ENCODE measurements around the gene OTUB2.

Gene OTUB2

GRCh38 chr14:93984070-93984469 is 42.1 kb upstream of the OTUB2 start:
- Histone ChIP-seq H3K36me3 (ENCODE audit: control insufficient read depth, insufficient read depth, low read length) (no peaks in the 10 kb centered on the region), H3K4me3 (ENCODE audit: insufficient read depth, low read depth, low read length, poor library complexity, severe bottlenecking) (no peak overlapping the region), H3K27ac (ENCODE audit: insufficient read depth, low read length, poor library complexity, severe bottlenecking) (no peak overlapping the region), H3K9me3 (ENCODE audit: control insufficient read depth, low read length) (no peaks in the 10 kb centered on the region), H3K4me1 (ENCODE audit: control insufficient read depth, insufficient read depth, low read length, poor library complexity, severe bottlenecking) (peaks cover 2% of the 10 kb centered on the region), H3K27me3 (replicated peaks; ENCODE audit: control insufficient read depth, insufficient read depth, low read length, poor library complexity, severe bottlenecking) (no peaks in the 10 kb centered on the region)
- no peak for DNase-seq

GRCh38 chr14:93984987-93985410 is 41.1 kb upstream of the OTUB2 start:
- no peak for DNase-seq
- H3K27me3 ChIP-seq (replicated peaks; ENCODE audit: control insufficient read depth, insufficient read depth, low read length, poor library complexity, severe bottlenecking) = no peaks in the 10 kb centered on the region
- no peak overlapping the region for H3K27ac ChIP-seq (ENCODE audit: insufficient read depth, low read length, poor library complexity, severe bottlenecking)
- no peaks in the 10 kb centered on the region for H3K4me1 ChIP-seq (ENCODE audit: control insufficient read depth, insufficient read depth, low read length, poor library complexity, severe bottlenecking)
- H3K4me3 ChIP-seq (ENCODE audit: insufficient read depth, low read depth, low read length, poor library complexity, severe bottlenecking) = no peak overlapping the region
- no peaks in the 10 kb centered on the region for H3K9me3 ChIP-seq (ENCODE audit: control insufficient read depth, low read length)
- no peaks in the 10 kb centered on the region for H3K36me3 ChIP-seq (ENCODE audit: control insufficient read depth, insufficient read depth, low read length)

- H3K4me3 ChIP-seq (ENCODE audit: insufficient read depth, low read depth, low read length, poor library complexity, severe bottlenecking) = no peak overlapping the region
- no peaks in the 10 kb centered on the region for H3K27me3 ChIP-seq (replicated peaks; ENCODE audit: control insufficient read depth, insufficient read depth, low read length, poor library complexity, severe bottlenecking)
- H3K4me1 ChIP-seq (ENCODE audit: control insufficient read depth, insufficient read depth, low read length, poor library complexity, severe bottlenecking) = no peaks in the 10 kb centered on the region
- H3K36me3 ChIP-seq (ENCODE audit: control insufficient read depth, insufficient read depth, low read length) = no peaks in the 10 kb centered on the region
- no peaks in the 10 kb centered on the region for H3K9me3 ChIP-seq (ENCODE audit: control insufficient read depth, low read length)
- DNase-seq = no peak
- no peak overlapping the region for H3K27ac ChIP-seq (ENCODE audit: insufficient read depth, low read length, poor library complexity, severe bottlenecking)
Observed at GRCh38 chr14:93986955-93987354, 39.2 kb upstream of the OTUB2 start.

GRCh38 chr14:93987376-93987775 is 38.8 kb upstream of the OTUB2 start:
- H3K27ac ChIP-seq (ENCODE audit: insufficient read depth, low read length, poor library complexity, severe bottlenecking) = no peak overlapping the region
- no peaks in the 10 kb centered on the region for H3K36me3 ChIP-seq (ENCODE audit: control insufficient read depth, insufficient read depth, low read length)
- no peak overlapping the region for H3K4me3 ChIP-seq (ENCODE audit: insufficient read depth, low read depth, low read length, poor library complexity, severe bottlenecking)
- DNase-seq = no peak
- no peaks in the 10 kb centered on the region for H3K27me3 ChIP-seq (replicated peaks; ENCODE audit: control insufficient read depth, insufficient read depth, low read length, poor library complexity, severe bottlenecking)
- H3K4me1 ChIP-seq (ENCODE audit: control insufficient read depth, insufficient read depth, low read length, poor library complexity, severe bottlenecking) = no peaks in the 10 kb centered on the region
- no peaks in the 10 kb centered on the region for H3K9me3 ChIP-seq (ENCODE audit: control insufficient read depth, low read length)

GRCh38 chr14:93987815-93988476 is 38.2 kb upstream of the OTUB2 start:
- Histone ChIP-seq H3K4me1 (ENCODE audit: control insufficient read depth, insufficient read depth, low read length, poor library complexity, severe bottlenecking) (no peaks in the 10 kb centered on the region), H3K9me3 (ENCODE audit: control insufficient read depth, low read length) (no peaks in the 10 kb centered on the region)
- DNase-seq = no peak

GRCh38 chr14:93989939-93990338 is 36.2 kb upstream of the OTUB2 start:
- Histone ChIP-seq H3K27me3 (replicated peaks; ENCODE audit: control insufficient read depth, insufficient read depth, low read length, poor library complexity, severe bottlenecking) (no peaks in the 10 kb centered on the region), H3K9me3 (ENCODE audit: control insufficient read depth, low read length) (no peaks in the 10 kb centered on the region), H3K27ac (ENCODE audit: insufficient read depth, low read length, poor library complexity, severe bottlenecking) (no peak overlapping the region), H3K4me3 (ENCODE audit: insufficient read depth, low read depth, low read length, poor library complexity, severe bottlenecking) (no peak overlapping the region), H3K4me1 (ENCODE audit: control insufficient read depth, insufficient read depth, low read length, poor library complexity, severe bottlenecking) (no peaks in the 10 kb centered on the region), H3K36me3 (ENCODE audit: control insufficient read depth, insufficient read depth, low read length) (no peaks in the 10 kb centered on the region)
- no peak for DNase-seq

More at GRCh38 chr14:93987815-93988476, 38.2 kb upstream of the OTUB2 start:
- no peaks in the 10 kb centered on the region for H3K27me3 ChIP-seq (replicated peaks; ENCODE audit: control insufficient read depth, insufficient read depth, low read length, poor library complexity, severe bottlenecking)
- no peak overlapping the region for H3K27ac ChIP-seq (ENCODE audit: insufficient read depth, low read length, poor library complexity, severe bottlenecking)
- H3K36me3 ChIP-seq (ENCODE audit: control insufficient read depth, insufficient read depth, low read length) = no peaks in the 10 kb centered on the region
- no peak overlapping the region for H3K4me3 ChIP-seq (ENCODE audit: insufficient read depth, low read depth, low read length, poor library complexity, severe bottlenecking)

- Histone ChIP-seq H3K4me1 (ENCODE audit: control insufficient read depth, insufficient read depth, low read length, poor library complexity, severe bottlenecking) (no peaks in the 10 kb centered on the region), H3K36me3 (ENCODE audit: control insufficient read depth, insufficient read depth, low read length) (no peaks in the 10 kb centered on the region), H3K4me3 (ENCODE audit: insufficient read depth, low read depth, low read length, poor library complexity, severe bottlenecking) (no peak overlapping the region), H3K9me3 (ENCODE audit: control insufficient read depth, low read length) (no peaks in the 10 kb centered on the region), H3K27ac (ENCODE audit: insufficient read depth, low read length, poor library complexity, severe bottlenecking) (no peak overlapping the region), H3K27me3 (replicated peaks; ENCODE audit: control insufficient read depth, insufficient read depth, low read length, poor library complexity, severe bottlenecking) (no peaks in the 10 kb centered on the region)
- DNase-seq = no peak
Observed at GRCh38 chr14:93991212-93991611, 34.9 kb upstream of the OTUB2 start.

GRCh38 chr14:93991649-93992048 is 34.5 kb upstream of the OTUB2 start:
- Histone ChIP-seq H3K4me1 (ENCODE audit: control insufficient read depth, insufficient read depth, low read length, poor library complexity, severe bottlenecking) (no peaks in the 10 kb centered on the region), H3K9me3 (ENCODE audit: control insufficient read depth, low read length) (no peaks in the 10 kb centered on the region), H3K27ac (ENCODE audit: insufficient read depth, low read length, poor library complexity, severe bottlenecking) (no peak overlapping the region), H3K4me3 (ENCODE audit: insufficient read depth, low read depth, low read length, poor library complexity, severe bottlenecking) (no peak overlapping the region), H3K27me3 (replicated peaks; ENCODE audit: control insufficient read depth, insufficient read depth, low read length, poor library complexity, severe bottlenecking) (no peaks in the 10 kb centered on the region), H3K36me3 (ENCODE audit: control insufficient read depth, insufficient read depth, low read length) (no peaks in the 10 kb centered on the region)
- no peak for DNase-seq

- no peak for DNase-seq
- no peaks in the 10 kb centered on the region for H3K4me1 ChIP-seq (ENCODE audit: control insufficient read depth, insufficient read depth, low read length, poor library complexity, severe bottlenecking)
- H3K4me3 ChIP-seq (ENCODE audit: insufficient read depth, low read depth, low read length, poor library complexity, severe bottlenecking) = no peak overlapping the region
- H3K36me3 ChIP-seq (ENCODE audit: control insufficient read depth, insufficient read depth, low read length) = no peaks in the 10 kb centered on the region
- H3K27me3 ChIP-seq (replicated peaks; ENCODE audit: control insufficient read depth, insufficient read depth, low read length, poor library complexity, severe bottlenecking) = no peaks in the 10 kb centered on the region
- no peaks in the 10 kb centered on the region for H3K9me3 ChIP-seq (ENCODE audit: control insufficient read depth, low read length)
- H3K27ac ChIP-seq (ENCODE audit: insufficient read depth, low read length, poor library complexity, severe bottlenecking) = no peak overlapping the region
Observed at GRCh38 chr14:93993382-93993781, 32.8 kb upstream of the OTUB2 start.

GRCh38 chr14:93994919-93995682 is 31.0 kb upstream of the OTUB2 start:
- no peak for DNase-seq

More at GRCh38 chr14:93994919-93995682, 31.0 kb upstream of the OTUB2 start:
- Histone ChIP-seq H3K4me3 (ENCODE audit: insufficient read depth, low read depth, low read length, poor library complexity, severe bottlenecking) (no peak overlapping the region), H3K4me1 (ENCODE audit: control insufficient read depth, insufficient read depth, low read length, poor library complexity, severe bottlenecking) (no peaks in the 10 kb centered on the region), H3K36me3 (ENCODE audit: control insufficient read depth, insufficient read depth, low read length) (no peaks in the 10 kb centered on the region), H3K9me3 (ENCODE audit: control insufficient read depth, low read length) (no peaks in the 10 kb centered on the region), H3K27ac (ENCODE audit: insufficient read depth, low read length, poor library complexity, severe bottlenecking) (no peak overlapping the region), H3K27me3 (replicated peaks; ENCODE audit: control insufficient read depth, insufficient read depth, low read length, poor library complexity, severe bottlenecking) (no peaks in the 10 kb centered on the region)

All from effector memory CD4-positive, alpha-beta T cell (primary cell).